Measurements from ENCODE around the gene FAM53B.
"Not testable (repeated sequence)": the region's sequence is repeated elsewhere in the genome, so short reads cannot be mapped to it uniquely, and the experiment has no call there.

Gene FAM53B

DNA sequence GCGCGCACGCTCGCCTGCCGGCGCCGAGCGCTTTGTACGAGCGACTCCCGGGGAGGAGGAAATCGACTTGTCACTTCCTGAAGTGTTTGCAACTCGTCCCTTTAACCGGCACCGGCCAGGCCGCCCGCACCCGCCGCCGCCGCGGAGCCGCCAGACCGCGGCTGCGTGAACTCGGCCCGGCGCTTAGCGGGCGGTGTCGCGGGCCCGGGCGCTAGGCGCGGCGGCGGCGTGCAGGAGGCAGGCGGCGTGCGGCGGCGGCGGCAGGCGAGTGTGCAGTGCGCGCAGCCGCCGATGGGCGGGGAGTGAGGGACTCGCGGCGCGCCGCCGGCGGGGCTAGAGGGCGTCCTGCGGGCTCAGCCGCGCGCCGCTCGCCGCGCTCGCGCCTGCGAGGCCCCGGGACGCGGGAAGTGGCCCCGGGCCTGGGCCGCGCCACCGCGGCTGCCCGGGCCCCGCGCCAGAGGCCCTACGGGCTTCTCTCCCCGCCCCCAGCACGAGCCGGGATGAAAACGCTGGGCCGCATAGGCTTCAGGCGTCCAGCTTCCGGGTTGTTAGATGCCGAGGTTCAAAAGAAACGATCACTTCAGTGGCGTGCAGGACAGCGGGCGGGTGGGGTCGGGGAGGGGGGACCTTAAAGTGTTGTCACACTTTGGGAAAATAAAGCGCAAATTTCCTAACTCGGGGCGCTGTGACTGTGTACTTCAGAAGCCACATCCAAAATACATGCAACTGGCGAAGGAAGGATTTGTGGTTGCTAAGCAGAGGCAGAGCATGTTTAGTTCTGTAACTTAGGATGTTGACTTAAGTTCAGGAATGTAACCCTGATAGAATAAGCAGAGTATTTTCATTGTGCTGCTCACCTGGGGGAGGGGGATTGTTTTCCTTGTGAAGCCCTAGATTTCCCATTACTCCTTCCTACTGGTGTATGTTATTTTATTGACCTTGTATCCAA lies at the start of gene FAM53B:
TSS of gene FAM53B (minus strand) at position 277 of the 949 bp plus-strand sequence. CDS start 37,665 bp downstream, outside the sequence.
- DNase-seq, result peak; percentile 85

DNA sequence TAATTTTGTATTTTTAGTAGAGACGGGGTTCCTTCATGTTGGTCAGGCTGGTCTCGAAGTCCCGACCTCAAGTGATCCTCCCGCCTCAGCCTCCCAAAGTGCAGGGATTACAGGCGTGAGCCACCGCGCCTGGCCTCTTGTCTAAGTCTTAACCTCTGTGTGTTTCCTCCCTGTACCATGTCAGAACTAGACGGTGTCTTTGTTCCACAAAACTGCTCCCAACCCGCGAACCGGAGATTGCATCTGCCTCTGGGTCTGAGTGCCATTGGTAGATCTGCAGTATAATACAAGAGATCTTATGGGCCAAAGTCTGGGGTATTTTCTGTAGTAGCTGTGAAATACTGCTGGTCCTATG lies 48.8 kb upstream of the FAM53B start:
- no peak for DNase-seq

GRCh38 chr10:124791547-124792348 lies 47.6 kb upstream of the FAM53B start, which contains the start of gene EEF1AKMT2:
Gene EEF1AKMT2 (minus strand): TSS chr10:124791887. CDS start chr10:124791833, 54 bp downstream.
- peak; percentile 89 for DNase-seq

DNA sequence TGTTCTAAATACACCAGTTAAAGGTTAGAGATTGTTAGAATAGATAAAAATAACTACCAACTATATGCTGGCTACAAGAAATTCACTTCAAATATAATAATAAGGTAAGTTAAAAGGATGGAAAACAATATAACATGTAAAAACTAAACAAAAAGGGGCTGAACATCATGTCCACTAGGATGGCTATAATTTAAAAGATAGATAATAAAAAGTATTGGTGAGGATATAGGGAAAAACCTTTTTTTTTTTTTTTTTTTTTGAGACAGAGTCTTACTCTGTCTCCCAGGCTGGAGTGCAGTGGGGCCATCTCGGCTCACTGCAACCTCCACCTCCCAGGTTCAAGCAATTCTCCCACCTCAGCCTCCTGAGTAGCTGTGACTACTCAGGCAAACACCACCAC lies 38.7 kb upstream of the FAM53B start:
- not testable (repeated sequence) for DNase-seq

DNA sequence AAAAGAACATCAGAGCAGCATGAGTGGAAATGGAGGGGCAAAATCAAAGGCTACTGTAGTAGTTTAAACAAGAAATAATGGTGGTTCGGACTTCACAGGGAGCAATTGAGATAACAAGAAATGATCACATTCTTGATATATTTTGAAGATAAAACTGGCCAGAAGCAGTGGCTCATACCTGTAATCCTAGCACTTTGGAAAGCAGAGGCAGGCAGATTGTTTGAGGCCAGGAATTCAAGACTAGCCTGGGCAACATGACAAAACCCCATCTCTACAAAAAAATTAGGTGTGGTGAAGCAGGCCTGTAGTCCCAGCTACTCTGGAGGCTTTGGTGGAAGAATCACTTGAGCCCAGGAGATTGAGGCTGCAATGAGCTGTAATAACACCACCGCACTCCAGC lies 24.6 kb upstream of the FAM53B start:
- DNase-seq, result no peak

DNA sequence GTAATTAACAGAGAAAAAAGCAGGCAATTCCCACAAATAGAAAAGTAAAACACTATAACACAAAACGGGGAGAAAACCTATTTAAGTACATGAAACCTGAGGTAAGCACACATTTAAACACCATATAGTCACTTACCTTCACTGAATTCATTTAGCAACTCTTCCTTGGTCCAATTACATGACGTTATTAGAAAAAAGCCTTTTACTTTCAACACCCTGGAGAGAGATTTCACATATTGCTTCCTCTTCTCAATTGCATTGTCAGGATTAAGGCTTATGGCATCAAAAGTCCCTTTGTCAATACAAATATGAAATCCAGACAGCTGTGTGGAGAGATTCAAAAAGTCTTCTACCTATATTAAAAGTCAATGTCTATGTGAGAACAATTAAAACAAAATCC lies 21.1 kb upstream of the FAM53B start:
- no peak for DNase-seq

DNA sequence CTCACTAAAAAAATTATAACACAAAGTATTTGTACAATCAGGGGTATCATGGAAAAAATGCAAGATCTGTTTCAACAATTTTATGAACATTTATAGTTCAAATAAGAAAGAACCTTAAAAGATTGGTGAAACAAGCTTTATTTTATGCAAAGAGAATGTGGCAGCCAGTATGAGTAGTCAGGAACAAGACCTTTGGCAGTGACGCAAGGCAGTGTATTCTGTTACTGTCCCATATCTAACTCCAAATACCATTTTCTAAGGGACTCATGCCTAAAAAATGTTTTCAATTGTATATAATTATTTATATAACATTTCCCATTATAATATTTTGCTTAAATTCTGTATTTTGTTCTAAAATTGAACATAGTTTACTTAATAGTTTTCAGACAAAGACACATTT lies 19.1 kb upstream of the FAM53B start:
- DNase-seq, result no peak

- no peak for DNase-seq
These were observed 18.1 kb upstream of the FAM53B start for GRCh38 chr10:124762281-124762680.

DNA sequence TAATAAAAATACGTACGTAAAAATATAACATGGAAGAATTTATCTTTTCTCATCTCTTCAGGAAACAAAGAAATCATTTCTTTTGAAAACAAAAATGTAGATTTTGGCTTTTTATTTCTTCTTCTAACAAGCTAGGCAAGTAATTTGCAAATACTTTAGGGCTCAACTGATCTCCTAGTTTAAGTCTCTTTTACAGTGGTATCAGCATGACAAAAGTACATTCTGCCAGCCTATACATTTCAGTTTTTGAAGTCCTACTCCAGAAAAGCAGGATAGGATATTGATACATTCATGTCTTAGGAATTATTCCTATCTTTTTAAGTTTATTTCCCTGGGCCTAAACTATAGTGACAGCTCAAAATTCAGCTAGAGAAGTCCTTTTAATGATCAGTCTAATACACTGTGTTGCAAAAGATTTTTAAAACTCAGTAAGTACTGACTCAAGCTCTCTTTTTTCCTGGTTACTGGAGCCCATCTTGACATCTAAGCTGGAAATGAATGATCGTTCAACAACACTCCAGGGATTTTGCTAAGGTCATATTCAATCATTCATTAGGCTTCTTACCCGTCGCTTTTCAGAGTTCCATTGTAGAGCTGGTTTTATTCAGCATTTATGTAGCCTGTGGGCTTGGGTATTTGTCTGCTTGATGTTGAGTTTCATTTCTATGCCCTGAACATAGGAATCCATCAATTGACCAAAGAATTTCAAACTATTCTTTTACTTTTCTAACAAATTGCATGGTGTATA lies 12.2 kb upstream of the FAM53B start:
- DNase-seq, result no peak

- no peak for DNase-seq
These were observed 11.4 kb upstream of the FAM53B start for GRCh38 chr10:124755581-124755980.

- no peak for DNase-seq
These were observed 10.0 kb upstream of the FAM53B start for GRCh38 chr10:124754227-124754626.

DNA sequence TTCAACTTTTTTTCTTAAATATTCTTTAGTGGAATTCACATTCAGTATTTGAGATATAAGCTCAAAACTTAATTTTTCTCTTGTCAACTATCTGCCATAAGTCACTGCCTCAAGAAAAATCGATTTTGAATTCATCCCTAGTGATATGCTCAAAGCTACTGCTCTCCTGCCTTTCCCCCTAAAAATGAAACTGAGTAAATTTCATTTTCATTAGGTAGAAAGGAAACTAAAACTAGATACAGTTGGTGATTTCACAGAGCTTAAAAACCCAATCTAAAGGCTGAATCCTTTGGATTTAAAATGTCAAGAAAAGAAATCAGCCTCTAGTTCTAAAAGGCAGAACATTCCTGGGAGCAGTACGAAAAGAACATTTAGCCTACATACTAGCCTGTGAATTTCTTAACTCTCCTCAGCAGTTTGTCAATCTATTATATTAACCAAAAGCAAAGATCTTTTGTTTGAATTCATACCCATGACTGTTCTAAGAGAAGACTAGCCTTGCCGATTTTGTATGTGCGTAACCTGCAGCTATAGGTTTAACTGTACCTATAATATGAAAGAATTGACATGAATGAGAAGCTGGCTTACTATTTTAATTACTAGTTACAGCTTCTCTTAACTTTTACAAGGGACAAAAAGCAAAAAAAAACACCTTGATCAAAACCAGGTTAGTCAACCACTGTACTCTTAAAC lies 4.9 kb upstream of the FAM53B start:
- no peak for DNase-seq

DNA sequence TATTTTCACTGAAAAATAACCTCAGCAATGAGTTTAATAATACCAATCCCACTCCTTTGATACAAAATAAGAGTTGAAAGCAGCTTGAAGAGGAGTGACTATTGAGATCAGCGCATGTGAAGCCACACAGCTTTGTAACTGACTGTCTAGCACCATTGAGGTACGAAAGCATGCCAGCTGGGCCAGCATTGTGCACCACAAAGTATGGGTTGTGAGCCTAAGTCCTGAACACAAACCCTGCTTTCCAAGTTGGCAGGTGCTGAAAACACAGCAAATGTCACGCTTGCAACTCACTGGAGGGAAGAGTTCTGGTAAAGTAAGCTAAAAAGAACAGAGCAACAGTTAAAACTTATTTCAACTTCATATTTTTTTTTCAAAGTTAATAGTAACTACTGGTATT lies 4.0 kb upstream of the FAM53B start:
- DNase-seq, result no peak

DNA sequence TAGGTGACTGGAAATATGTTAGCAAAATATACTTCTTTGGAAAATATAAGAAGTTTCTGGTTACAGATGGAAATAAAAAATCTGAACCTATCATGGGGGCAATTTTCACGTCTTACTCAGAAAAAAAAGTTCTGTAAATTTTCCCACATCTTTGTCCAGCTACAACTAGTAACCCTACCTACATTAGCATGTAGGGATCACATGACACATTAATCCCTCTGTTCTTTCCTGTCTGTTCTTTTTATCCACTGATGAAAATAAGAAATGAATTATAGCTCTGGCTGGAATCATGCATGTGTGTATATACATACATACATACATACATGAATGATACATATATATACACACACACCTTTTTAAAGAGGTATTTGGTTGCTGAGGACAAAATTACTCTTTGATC lies 3.6 kb upstream of the FAM53B start:
- DNase-seq, result no peak

GRCh38 chr10:124746992-124747391 lies 2.8 kb upstream of the FAM53B start:
- no peak for DNase-seq

GRCh38 chr10:124746447-124746846 lies 2.3 kb upstream of the FAM53B start:
- DNase-seq, result not testable (repeated sequence)

DNA sequence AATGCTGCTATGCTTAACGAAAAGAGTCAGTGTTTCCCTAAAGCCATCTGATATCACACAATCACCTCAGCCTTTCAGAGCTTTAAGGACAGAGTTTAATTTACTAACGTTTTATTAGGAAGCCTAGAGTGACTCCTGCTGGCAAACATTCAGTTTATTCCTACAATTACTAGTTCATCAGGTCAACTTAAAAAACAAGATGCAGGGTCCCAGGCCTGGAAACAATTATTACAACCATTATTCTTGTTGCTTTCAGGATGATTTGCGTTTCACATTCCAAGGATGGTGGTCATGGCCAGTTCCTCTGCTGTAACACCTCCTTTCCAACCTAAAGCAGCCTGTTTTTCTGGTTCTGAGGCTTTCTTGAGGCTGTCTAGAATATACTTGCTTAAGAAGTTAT lies 1.5 kb upstream of the FAM53B start:
- no peak for DNase-seq

- DNase-seq, result no peak
These were observed 1.1 kb upstream of the FAM53B start for GRCh38 chr10:124745252-124745651.

DNA sequence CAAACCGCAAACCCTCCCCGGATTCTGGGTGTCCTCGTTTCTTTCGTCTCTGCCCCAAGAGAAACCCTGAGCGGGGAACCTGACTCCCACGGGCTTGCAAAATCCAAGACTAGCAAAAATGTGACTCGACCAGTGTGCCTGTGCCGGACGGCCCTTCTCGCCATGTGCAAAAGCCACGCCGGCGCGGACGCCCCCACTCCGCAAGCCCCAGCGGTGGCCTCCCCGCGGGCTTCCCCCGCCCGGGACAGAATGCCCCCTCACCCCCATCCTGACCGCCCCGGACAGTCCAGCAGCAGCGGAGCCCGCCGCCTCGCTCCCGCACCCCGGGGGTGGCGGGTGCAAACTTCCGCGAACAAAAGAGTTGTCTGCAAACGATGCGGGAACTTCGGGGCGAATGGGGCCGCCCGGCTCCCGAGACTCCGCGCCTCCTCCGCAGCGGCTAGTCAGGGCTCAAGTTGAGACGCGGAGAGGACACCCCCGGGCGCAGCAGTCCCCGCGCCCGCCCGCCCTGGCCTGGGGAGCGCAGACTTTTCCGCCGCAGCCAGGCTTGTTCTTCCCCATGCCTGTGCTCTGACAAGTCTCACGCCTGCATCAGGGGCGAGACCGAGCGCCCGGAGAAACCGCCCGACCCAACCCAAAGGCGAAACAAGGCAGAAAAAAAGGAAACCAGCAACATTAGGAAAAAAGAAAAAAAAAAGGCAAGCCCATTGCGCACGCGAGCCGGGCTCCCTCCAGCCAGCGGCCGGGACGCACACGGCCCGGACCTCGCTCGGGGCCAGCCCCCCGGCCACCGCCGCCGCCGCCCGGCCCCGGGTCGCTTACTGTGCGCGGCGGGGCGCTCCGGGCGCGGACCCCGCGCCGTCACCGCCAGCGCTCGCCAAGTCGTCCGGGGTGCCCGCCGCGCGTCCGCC lies 732 bp downstream of the FAM53B start:
- DNase-seq, result peak; percentile 33

- DNase-seq, result no peak
These were observed 1.6 kb downstream of the FAM53B start for GRCh38 chr10:124742413-124743190.

Data from activated naive CD4-positive, alpha-beta T cell treated with anti-CD3 and anti-CD28 coated beads, Interleukin-2, amount 50 U/mL, for 16 hours (primary cell).